Muscle of leg (tissue), 11 donors: ENCODE data around the gene MARCHF9. TPM values are rescaled to one million over a fixed set of nuclear protein-coding genes. Genes with fewer than 3 reads are reported as not detected.

Source experiments
- DNase-seq: peaks from one replicate; pipeline ENCODE4 v3.0.0; 2013
- H3K27ac ChIP-seq: one replicate; pipeline ENCODE4 v1.5.1; 2013; ENCODE audit warnings: mild to moderate bottlenecking, low read length, control low read depth
- H3K27me3 ChIP-seq: one replicate; pipeline ENCODE4 v1.6.1; 2013; ENCODE audit warnings: low read length; ENCODE audit not compliant: control insufficient read depth, insufficient read depth
- H3K36me3 ChIP-seq: one replicate; pipeline ENCODE4 v1.6.1; 2013; ENCODE audit warnings: low read length; ENCODE audit not compliant: control insufficient read depth, insufficient read depth
- H3K4me1 ChIP-seq: one replicate; pipeline ENCODE4 v1.6.1; 2013; ENCODE audit warnings: low read length; ENCODE audit not compliant: control insufficient read depth, insufficient read depth
- H3K4me3 ChIP-seq: one replicate; pipeline ENCODE4 v1.5.1; 2013; ENCODE audit warnings: low read length, control low read depth
- H3K9me3 ChIP-seq: replicated peaks from 2 replicates; pipeline ENCODE4 v1.6.1; 2013; ENCODE audit warnings: low read depth, low read length; ENCODE audit not compliant: control insufficient read depth
- WGBS: methylation state at CpG from one replicate; pipeline ENCODE4 v1.1.5; 2013; ENCODE audit warnings: missing lambda C conversion rate; ENCODE audit not compliant: insufficient coverage; 5-methylcytosine and 5-hydroxymethylcytosine counted together
- polyA plus RNA-seq, 8 donors: library from polyadenylated mRNA; unstranded; fragments of 120-200 nt; gene quantifications; one replicate each; pipeline versions ENCODE4 v1.2.1 to v1.2.3, GENCODE V29; 2013; ENCODE audit warnings: inconsistent platforms in 1 of 8, low replicate concordance in 1 of 8; ENCODE audit not compliant: insufficient read length in 8 of 8, insufficient read depth in 1 of 8
- total RNA-seq: library from RNA; stranded (reverse); fragments of 120-200 nt; gene quantifications from one replicate; pipeline ENCODE4 v1.2.4, GENCODE V29; 2013

MARCHF9 gene
- total and polyA plus RNA-seq, 9 donors, result 5.6 to 12.0 (median 7.3) TPM

DNA sequence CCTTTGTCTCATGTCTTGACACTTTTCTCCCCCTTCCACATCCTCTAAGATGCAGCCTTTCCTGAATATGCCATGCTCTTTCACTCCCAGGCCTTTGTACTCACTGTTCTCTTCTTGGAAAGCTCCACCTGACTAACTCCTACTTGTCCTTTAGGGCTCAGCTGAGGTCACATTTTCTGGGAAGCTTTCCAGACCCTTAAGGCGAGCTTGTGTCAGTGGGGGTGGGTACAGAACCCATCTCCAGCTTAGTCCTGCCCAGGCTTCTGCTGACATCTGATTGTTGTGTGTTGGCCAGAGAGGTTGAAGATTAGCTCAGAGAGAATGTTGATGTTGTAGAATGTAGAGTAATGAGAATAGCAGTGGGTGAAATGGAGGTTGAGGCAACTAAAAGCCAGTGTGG is 24.8 kb downstream of the MARCHF9 start:
- H3K9me3 ChIP-seq, result no peaks in the 10 kb centered on the region
- no peak for DNase-seq
- H3K27me3 ChIP-seq, result no peaks in the 10 kb centered on the region
- no peak overlapping the region for H3K4me3 ChIP-seq
- H3K4me1 ChIP-seq, result peaks cover 8% of the 10 kb centered on the region
- no CpG with 5 or more reads among the region's 1 CpG for WGBS
- H3K27ac ChIP-seq, result no peak overlapping the region
- peaks cover 19% of the 10 kb centered on the region for H3K36me3 ChIP-seq

DNA sequence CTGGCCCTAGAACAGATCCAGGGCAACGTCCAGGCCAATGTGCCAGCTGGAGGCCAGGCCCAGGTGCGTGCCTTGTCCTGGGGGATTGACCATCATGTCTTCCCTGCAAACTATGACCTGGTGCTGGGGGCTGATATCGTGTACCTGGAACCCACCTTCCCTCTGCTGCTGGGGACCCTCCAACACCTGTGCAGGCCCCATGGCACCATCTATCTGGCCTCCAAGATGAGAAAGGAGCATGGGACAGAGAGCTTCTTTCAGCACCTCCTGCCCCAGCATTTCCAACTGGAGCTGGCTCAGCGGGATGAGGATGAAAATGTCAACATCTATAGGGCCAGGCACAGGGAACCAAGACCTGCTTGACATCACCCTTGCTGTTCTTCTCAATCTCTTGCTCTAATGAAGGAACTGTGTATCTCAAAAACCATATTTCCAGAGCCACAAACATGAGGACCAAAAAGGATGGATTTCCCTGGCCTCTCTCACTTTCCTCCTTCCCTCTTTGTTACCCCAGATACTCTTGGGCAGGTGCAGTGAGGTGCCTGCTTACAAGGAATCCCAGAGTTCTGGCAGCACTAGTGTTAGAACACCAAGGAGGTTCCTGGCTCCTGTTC is 25.5 kb downstream of the MARCHF9 start:
- H3K9me3 ChIP-seq, result no peaks in the 10 kb centered on the region
- no peak for DNase-seq
- H3K27ac ChIP-seq, result no peak overlapping the region
- H3K27me3 ChIP-seq, result no peaks in the 10 kb centered on the region
- peaks cover 8% of the 10 kb centered on the region for H3K4me1 ChIP-seq
- 94% methylated on average over 3 of the region's 4 CpGs for WGBS
- H3K36me3 ChIP-seq, result peaks cover 21% of the 10 kb centered on the region
- H3K4me3 ChIP-seq, result no peak overlapping the region

DNA sequence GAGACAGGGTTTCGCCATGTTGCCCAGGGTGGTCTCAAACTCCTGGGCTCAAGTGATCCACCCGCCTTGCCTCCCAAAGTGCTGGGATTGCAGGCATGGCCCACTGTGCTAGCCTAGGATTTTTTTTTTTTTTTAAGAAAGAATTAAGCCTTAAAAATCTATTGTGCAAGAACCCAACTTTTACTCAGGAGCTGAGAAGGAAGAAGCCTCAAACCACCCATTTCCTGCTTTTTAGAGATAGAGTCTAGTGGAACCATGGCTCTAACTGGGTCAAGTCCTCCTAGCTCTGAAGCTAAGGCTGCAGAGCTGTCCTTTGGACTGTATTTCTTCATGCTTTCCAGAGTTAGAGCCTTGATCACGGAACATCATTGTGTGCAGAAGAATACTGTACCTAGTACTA is 26.3 kb downstream of the MARCHF9 start:
- 100% methylated on average over 2 of the region's 3 CpGs for WGBS

GRCh38 chr12:57781801-57782200 is 26.9 kb downstream of the MARCHF9 start:
- no peaks in the 10 kb centered on the region for H3K27me3 ChIP-seq
- peaks cover 25% of the 10 kb centered on the region for H3K36me3 ChIP-seq
- 56% methylated on average over 2 of the region's 2 CpGs for WGBS
- no peaks in the 10 kb centered on the region for H3K9me3 ChIP-seq
- peaks cover 8% of the 10 kb centered on the region for H3K4me1 ChIP-seq
- DNase-seq, result no peak
- H3K27ac ChIP-seq, result no peak overlapping the region
- H3K4me3 ChIP-seq, result no peak overlapping the region

More for the DNA sequence above, 26.3 kb downstream of the MARCHF9 start:
- H3K9me3 ChIP-seq, result no peaks in the 10 kb centered on the region
- no peak overlapping the region for H3K4me3 ChIP-seq
- peaks cover 8% of the 10 kb centered on the region for H3K4me1 ChIP-seq
- peaks cover 21% of the 10 kb centered on the region for H3K36me3 ChIP-seq
- no peaks in the 10 kb centered on the region for H3K27me3 ChIP-seq
- H3K27ac ChIP-seq, result no peak overlapping the region
- no peak for DNase-seq

GRCh38 chr12:57782243-57782607 is 27.3 kb downstream of the MARCHF9 start:
- Histone ChIP-seq H3K4me1 (peaks cover 8% of the 10 kb centered on the region), H3K4me3 (no peak overlapping the region), H3K9me3 (no peaks in the 10 kb centered on the region), H3K27ac (no peak overlapping the region), H3K27me3 (no peaks in the 10 kb centered on the region), H3K36me3 (peaks cover 29% of the 10 kb centered on the region)
- no CpG with 5 or more reads among the region's 4 CpGs for WGBS
- DNase-seq, result no peak

DNA sequence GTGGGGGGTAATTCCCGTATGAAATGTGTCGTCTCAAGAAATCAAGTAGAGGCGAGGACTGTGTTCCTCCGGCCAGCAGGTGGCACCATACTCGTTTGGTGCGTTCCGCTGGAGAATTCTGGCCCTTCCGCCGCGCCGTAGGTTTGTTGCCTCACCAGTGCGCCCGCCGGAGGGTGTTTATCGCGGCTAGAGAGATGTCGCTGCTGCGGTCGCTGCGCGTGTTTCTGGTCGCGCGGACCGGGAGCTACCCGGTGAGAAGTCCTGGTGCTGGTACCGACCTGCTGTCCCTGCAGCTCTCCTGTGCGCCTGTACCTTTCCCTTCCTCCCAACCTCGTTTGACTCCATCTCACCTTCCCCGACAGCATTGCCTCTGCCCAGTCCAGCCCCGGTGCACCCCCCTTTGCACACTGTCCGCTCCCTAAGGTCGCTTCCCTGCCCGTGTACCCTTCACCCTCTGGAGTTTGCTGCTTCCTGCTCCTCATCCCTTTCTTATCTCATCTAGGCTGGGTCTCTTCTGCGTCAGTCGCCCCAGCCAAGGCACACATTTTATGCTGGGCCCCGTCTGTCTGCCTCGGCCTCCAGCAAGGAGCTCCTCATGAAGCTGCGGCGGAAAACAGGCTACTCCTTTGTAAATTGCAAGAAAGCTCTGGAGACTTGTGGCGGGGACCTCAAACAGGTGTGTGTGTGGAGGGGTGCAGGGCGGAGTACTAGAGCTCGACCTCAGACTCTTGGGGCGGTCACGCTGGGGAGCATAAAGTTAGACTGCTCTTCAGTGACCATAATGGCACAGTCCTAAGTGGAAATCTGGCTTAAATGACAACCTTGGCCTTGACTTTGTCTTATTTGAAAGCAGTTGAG is 27.9 kb downstream of the MARCHF9 start, which contains the start of gene TSFM:
Gene TSFM, plus strand, starts transcription at position 180 of the 858 bp plus-strand sequence. Its CDS starts 15 bp downstream, at position 195.
- Histone ChIP-seq H3K36me3 (peaks cover 35% of the 10 kb centered on the region), H3K4me1 (peaks cover 8% of the 10 kb centered on the region), H3K9me3 (no peaks in the 10 kb centered on the region), H3K27ac (peak within 1 kb of the TSS; percentile 62), H3K4me3 (peak within 1 kb of the TSS; percentile 92), H3K27me3 (no peaks in the 10 kb centered on the region)
- WGBS, result under 1% methylated on average over 43 of the region's 45 CpGs
- DNase-seq, result peak; percentile 98

DNA sequence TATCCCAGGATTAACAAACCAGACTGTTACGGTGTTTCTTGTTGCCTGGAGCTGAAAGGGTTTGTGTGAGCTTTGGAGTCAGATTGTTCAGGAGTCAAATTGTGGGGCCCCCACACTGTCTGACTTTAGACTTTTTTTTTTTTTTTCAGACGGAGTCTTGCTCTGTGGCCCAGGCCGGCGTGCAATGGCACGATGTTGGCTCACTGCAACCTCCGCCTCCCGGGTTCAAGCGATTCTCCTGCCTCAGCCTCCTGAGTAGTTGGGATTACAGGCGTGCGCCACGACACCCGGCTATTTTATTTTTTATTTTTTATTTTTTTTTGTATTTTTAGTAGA is 28.5 kb downstream of the MARCHF9 start:
- H3K9me3 ChIP-seq, result no peaks in the 10 kb centered on the region
- 70% methylated on average over 2 of the region's 12 CpGs for WGBS
- H3K27me3 ChIP-seq, result no peaks in the 10 kb centered on the region
- peaks cover 39% of the 10 kb centered on the region for H3K36me3 ChIP-seq
- DNase-seq, result no peak
- H3K27ac ChIP-seq, result no peak overlapping the region
- peaks cover 8% of the 10 kb centered on the region for H3K4me1 ChIP-seq
- peak overlapping the region; percentile 92 for H3K4me3 ChIP-seq

DNA sequence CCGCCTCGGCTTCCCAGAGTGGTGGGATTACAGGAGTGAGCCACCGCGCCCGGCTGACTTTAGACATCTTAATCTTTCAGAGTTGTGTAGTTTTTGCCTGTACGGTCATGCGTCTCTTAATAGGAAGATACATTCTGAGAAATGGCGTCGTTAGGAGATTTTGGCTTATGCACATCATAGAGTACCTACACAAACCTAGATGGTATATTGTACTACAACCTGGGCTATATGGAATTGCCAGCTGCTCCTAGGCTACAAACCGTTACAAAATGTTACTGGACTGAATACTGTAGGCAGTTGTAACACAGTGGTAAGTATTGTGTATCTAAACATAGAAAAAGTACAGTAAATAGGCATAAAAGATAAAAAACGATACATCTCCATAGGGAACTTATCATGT is 29.0 kb downstream of the MARCHF9 start:
- Histone ChIP-seq H3K27me3 (no peaks in the 10 kb centered on the region), H3K4me1 (peaks cover 8% of the 10 kb centered on the region), H3K36me3 (peaks cover 43% of the 10 kb centered on the region), H3K9me3 (no peaks in the 10 kb centered on the region), H3K4me3 (no peak overlapping the region), H3K27ac (no peak overlapping the region)
- 81% methylated on average over 2 of the region's 11 CpGs for WGBS
- no peak for DNase-seq

DNA sequence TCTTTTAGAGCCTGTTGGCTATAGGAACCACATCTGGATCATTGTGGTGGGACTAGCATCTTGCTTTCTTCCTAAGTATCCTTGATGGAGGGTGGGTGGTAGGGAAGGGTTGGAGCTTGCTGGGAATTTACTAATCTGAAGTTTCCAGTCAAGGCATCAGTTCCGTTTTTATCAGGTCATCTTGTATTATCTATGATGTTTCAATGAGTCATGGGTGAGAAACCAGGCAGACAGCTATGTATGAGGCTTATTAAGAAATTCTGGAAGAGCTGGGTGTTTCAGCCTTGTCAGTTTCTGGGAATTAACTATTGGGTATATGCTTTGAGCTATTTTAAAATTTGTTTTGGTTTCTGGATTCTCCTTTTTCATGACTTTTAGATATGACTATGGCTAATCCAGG is 39.0 kb downstream of the MARCHF9 start:
- H3K27me3 ChIP-seq, result no peaks in the 10 kb centered on the region
- WGBS, result 92% methylated on average over 1 of the region's 1 CpG
- no peak overlapping the region for H3K27ac ChIP-seq
- H3K9me3 ChIP-seq, result no peaks in the 10 kb centered on the region
- H3K36me3 ChIP-seq, result peaks cover 41% of the 10 kb centered on the region
- DNase-seq, result no peak
- no peaks in the 10 kb centered on the region for H3K4me1 ChIP-seq
- H3K4me3 ChIP-seq, result no peak overlapping the region

- no peak for DNase-seq
- 91% methylated on average over 3 of the region's 6 CpGs for WGBS
- Histone ChIP-seq H3K36me3 (peaks cover 48% of the 10 kb centered on the region), H3K4me1 (no peaks in the 10 kb centered on the region), H3K4me3 (no peak overlapping the region), H3K9me3 (no peaks in the 10 kb centered on the region), H3K27me3 (no peaks in the 10 kb centered on the region), H3K27ac (no peak overlapping the region)
Measured at GRCh38 chr12:57795354-57795753, 40.5 kb downstream of the MARCHF9 start.
